IPS-18c (cell line): Measurements from ENCODE around the gene MEGF11.
"Not testable (repeated sequence)": the region's sequence is repeated elsewhere in the genome, so short reads cannot be mapped to it uniquely, and the experiment has no call there.

Experiments used
- H3K4me3 ChIP-seq: 2 replicates; pipeline ENCODE4 v1.7.0; 2013; ENCODE audit warnings: low read depth, mild to moderate bottlenecking, low read length, moderate library complexity; ENCODE audit not compliant: insufficient read depth
- H3K9me3 ChIP-seq: one replicate; pipeline ENCODE4 v1.6.1; 2013; ENCODE audit warnings: mild to moderate bottlenecking, low read length, moderate library complexity; ENCODE audit not compliant: control insufficient read depth, insufficient read depth

MEGF11 gene

GRCh38 chr15:65869954-65870871 lies 383.3 kb downstream of the MEGF11 start:
- H3K9me3 ChIP-seq, result peaks cover 2% of the 10 kb centered on the region
- peak overlapping the region; percentile 99 for H3K4me3 ChIP-seq

- Histone ChIP-seq H3K9me3 (peaks cover 2% of the 10 kb centered on the region), H3K4me3 (peak within 1 kb of the TSS; percentile 99)
These were observed 384.2 kb downstream of the MEGF11 start, which contains the start of gene RAB11A for GRCh38 chr15:65869126-65869953. TSS of gene RAB11A (plus strand) at chr15:65869491. CDS start at chr15:65869586, 95 bp downstream.

- Histone ChIP-seq H3K4me3 (peak overlapping the region; percentile 99; the same call in 1 of the 2 replicates), H3K9me3 (peaks cover 2% of the 10 kb centered on the region)
These were observed 384.9 kb downstream of the MEGF11 start for GRCh38 chr15:65868546-65869125.

GRCh38 chr15:65867933-65868332 lies 385.6 kb downstream of the MEGF11 start:
- H3K9me3 ChIP-seq, H3K4me3 ChIP-seq: not testable (repeated sequence)

- Histone ChIP-seq H3K4me3 (no peak overlapping the region), H3K9me3 (peaks cover 2% of the 10 kb centered on the region)
These were observed 386.3 kb downstream of the MEGF11 start for GRCh38 chr15:65867244-65867643.

GRCh38 chr15:65863106-65863505 lies 390.4 kb downstream of the MEGF11 start:
- no peak overlapping the region for H3K4me3 ChIP-seq

GRCh38 chr15:65862682-65863081 lies 390.9 kb downstream of the MEGF11 start:
- Histone ChIP-seq H3K9me3 (no peaks in the 10 kb centered on the region), H3K4me3 (no peak overlapping the region)

More at GRCh38 chr15:65863106-65863505, 390.4 kb downstream of the MEGF11 start:
- no peaks in the 10 kb centered on the region for H3K9me3 ChIP-seq

GRCh38 chr15:65857718-65858402 lies 395.7 kb downstream of the MEGF11 start:
- Histone ChIP-seq H3K9me3 (no peaks in the 10 kb centered on the region), H3K4me3 (no peak overlapping the region)

- no peaks in the 10 kb centered on the region for H3K9me3 ChIP-seq
- no peak overlapping the region for H3K4me3 ChIP-seq
These were observed 396.6 kb downstream of the MEGF11 start for GRCh38 chr15:65856821-65857455.

GRCh38 chr15:65851981-65852380 lies 401.6 kb downstream of the MEGF11 start:
- Histone ChIP-seq H3K4me3 (no peak overlapping the region), H3K9me3 (no peaks in the 10 kb centered on the region)

- Histone ChIP-seq H3K9me3 (peaks cover 2% of the 10 kb centered on the region), H3K4me3 (no peak overlapping the region)
These were observed 405.6 kb downstream of the MEGF11 start for GRCh38 chr15:65847989-65848388.

GRCh38 chr15:65845826-65846519 lies 407.6 kb downstream of the MEGF11 start:
- H3K4me3 ChIP-seq, result no peak overlapping the region
- H3K9me3 ChIP-seq, result peaks cover 2% of the 10 kb centered on the region
